ENCODE measurements around the gene ARG2. TPM values are rescaled to one million over a fixed set of nuclear protein-coding genes. Genes with fewer than 3 reads are reported as not detected.
A peak's percentile ranks its signal among the peaks of the same experiment; 100 is the strongest.

Gene ARG2
- total RNA-seq, 2 donors from 2014 or later, result 2.8 to 12.5 TPM

DNA sequence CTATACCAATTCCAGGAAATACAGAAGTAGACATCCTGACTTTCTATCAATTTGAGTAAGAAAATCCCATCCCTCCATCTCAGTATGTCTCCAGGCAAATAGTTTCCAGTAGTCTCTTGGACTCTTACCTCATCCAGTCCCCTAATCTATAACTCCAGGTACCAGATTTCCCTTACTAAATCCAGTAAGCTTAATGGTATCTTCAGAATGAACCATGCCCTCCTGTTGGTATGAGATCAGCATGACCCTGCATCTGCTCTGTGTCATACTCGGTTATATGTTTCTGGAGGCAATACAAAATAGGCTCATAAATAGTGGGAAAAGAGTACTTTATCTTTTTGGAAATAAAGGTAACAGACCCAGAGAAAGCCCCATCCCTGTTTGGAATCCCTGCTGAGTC is 38.1 kb upstream of the ARG2 start:
- DNase-seq (ENCODE audit: low spot score) (no peak), ATAC-seq (ENCODE audit: insufficient number of reproducible peaks, low FRiP score, low read depth) (no peak)
- no peaks in the 10 kb centered on the region for H3K9me3 ChIP-seq
- TF ChIP-seq, protein P1, sequence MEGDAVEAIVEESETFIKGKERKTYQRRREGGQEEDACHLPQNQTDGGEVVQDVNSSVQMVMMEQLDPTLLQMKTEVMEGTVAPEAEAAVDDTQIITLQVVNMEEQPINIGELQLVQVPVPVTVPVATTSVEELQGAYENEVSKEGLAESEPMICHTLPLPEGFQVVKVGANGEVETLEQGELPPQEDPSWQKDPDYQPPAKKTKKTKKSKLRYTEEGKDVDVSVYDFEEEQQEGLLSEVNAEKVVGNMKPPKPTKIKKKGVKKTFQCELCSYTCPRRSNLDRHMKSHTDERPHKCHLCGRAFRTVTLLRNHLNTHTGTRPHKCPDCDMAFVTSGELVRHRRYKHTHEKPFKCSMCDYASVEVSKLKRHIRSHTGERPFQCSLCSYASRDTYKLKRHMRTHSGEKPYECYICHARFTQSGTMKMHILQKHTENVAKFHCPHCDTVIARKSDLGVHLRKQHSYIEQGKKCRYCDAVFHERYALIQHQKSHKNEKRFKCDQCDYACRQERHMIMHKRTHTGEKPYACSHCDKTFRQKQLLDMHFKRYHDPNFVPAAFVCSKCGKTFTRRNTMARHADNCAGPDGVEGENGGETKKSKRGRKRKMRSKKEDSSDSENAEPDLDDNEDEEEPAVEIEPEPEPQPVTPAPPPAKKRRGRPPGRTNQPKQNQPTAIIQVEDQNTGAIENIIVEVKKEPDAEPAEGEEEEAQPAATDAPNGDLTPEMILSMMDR (IDR thresholded peaks at IDR 0.05), result no peak
- H3K27me3 ChIP-seq (replicated peaks; ENCODE audit: insufficient read depth), result no peaks in the 10 kb centered on the region
- H3K27ac ChIP-seq, result no peak overlapping the region
- no peaks in the 10 kb centered on the region for H3K4me1 ChIP-seq (ENCODE audit: control insufficient read depth in 1 of 2, low read depth in 2 of 2)
- peaks cover 5% of the 10 kb centered on the region for H3K36me3 ChIP-seq
- no peak overlapping the region for H3K4me3 ChIP-seq

DNA sequence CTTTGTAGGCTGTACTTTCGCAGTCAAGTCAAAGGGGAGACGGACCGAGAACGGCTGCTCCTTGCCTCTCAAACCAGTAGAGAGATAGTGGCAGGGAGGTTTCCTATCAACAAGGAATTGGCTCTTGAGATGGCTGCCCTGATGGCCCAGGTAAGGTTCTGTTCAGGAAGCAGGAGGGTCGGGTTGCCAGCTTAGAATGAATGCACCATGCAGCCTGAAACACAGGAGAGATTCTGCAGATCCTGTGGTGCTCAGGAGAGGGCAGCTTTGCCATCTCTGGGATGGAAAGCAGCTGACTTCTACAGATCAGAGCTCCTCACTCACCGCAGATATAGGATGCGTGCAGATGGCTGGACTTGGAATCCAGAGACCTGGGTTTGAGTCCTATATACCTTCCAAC is 37.7 kb upstream of the ARG2 start:
- ATAC-seq (ENCODE audit: insufficient number of reproducible peaks, low FRiP score, low read depth) (no peak), DNase-seq (ENCODE audit: low spot score) (no peak)
- Histone ChIP-seq H3K4me1 (ENCODE audit: control insufficient read depth in 1 of 2, low read depth in 2 of 2) (no peaks in the 10 kb centered on the region), H3K36me3 (peaks cover 5% of the 10 kb centered on the region), H3K27me3 (replicated peaks; ENCODE audit: insufficient read depth) (no peaks in the 10 kb centered on the region), H3K27ac (no peak overlapping the region), H3K9me3 (no peaks in the 10 kb centered on the region), H3K4me3 (no peak overlapping the region)
- TF ChIP-seq, protein P1 (IDR thresholded peaks at IDR 0.05), result no peak

DNA sequence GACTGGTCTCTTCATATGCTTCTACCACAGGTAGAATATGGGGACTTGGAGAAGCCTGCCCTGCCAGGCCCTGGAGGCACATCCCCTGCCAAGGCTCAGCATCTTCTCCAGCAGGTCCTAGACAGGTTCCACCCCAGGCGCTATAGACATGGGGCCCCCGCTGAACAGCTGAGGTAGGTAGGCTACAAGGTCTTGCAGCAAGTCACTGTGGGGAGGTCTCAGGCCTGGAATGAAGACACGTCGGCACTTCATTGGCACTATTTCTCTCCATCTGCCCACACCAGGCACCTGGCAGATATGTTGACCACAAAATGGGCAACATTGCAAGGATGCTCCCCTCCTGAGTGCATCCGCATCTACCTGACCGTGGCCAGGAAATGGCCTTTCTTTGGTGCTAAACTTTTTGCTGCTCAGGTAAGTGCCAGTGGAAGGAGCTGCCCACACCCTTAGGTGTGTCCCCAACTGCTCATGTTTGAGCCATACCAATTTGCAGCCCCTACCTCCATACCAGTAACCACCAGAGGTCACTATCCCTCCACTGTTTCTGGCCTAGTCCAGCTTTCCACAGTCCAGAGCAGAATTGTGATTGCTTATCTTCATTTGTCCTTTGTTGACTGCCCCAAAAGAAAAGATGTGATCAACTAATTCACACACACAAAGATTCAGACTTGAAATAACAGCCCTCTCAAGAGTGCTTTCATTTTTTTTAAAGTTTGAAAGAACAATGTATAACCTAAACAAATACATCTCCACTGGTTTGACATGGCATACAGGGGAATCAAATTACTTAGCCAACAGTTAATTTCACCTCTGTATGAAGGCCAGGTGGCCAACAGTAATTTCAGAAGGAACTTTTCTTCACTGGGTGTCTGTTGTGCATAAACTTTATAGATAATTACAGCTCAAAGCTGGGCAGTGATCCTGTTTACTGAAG is 35.7 kb upstream of the ARG2 start:
- DNase-seq (ENCODE audit: low spot score) (no peak), ATAC-seq (ENCODE audit: insufficient number of reproducible peaks, low FRiP score, low read depth) (no peak)
- Histone ChIP-seq H3K36me3 (peaks cover 8% of the 10 kb centered on the region), H3K27ac (no peak overlapping the region), H3K4me1 (ENCODE audit: control insufficient read depth in 1 of 2, low read depth in 2 of 2) (no peaks in the 10 kb centered on the region), H3K27me3 (replicated peaks; ENCODE audit: insufficient read depth) (no peaks in the 10 kb centered on the region), H3K4me3 (no peak overlapping the region), H3K9me3 (no peaks in the 10 kb centered on the region)
- TF ChIP-seq, protein P1 (IDR thresholded peaks at IDR 0.05), result peak; percentile 48

DNA sequence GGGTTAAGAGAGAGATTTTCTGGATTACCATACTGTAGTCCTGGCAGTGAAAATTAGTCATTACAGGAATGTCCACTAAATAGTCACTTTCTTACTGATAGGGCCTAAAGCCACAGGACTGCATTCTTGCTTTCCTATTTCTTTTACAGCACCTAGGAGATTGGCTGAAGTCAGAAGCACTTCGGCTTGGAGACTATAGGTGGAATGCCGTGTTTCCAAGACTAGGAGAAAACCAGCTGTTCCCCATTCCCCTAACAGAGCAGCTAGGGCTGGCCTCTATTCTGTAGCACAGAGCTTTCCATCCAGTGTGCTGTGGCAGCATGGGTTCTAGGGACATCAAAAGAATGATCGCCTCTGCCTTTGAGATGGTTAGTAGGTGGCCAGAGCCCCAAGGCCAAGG is 34.7 kb upstream of the ARG2 start:
- H3K36me3 ChIP-seq, result peaks cover 15% of the 10 kb centered on the region
- no peak overlapping the region for H3K4me3 ChIP-seq
- no peaks in the 10 kb centered on the region for H3K9me3 ChIP-seq
- no peaks in the 10 kb centered on the region for H3K4me1 ChIP-seq (ENCODE audit: control insufficient read depth in 1 of 2, low read depth in 2 of 2)
- no peak for DNase-seq (ENCODE audit: low spot score)
- no peaks in the 10 kb centered on the region for H3K27me3 ChIP-seq (replicated peaks; ENCODE audit: insufficient read depth)
- H3K27ac ChIP-seq, result no peak overlapping the region
- TF ChIP-seq, protein P1 (IDR thresholded peaks at IDR 0.05), result no peak
- no peak for ATAC-seq (ENCODE audit: insufficient number of reproducible peaks, low FRiP score, low read depth)

DNA sequence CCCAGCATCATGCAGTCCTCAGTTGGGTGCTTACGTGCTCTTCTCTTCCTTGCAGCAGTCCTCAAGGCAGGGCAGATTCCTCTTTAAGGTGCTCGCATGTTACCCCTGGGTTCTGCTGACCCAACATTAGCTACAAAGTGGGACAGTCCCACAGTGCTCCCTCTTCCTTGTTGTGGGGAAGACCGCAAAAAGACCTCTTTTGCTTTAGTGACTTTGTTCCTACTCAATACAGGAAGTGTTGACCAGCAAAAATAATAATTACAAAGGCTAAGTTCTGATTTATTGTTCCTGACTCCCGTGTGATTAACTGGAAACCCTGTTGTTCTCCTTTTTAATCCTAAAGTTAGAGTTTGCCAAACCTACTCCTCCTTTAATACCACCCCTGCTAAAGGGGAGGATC is 33.4 kb upstream of the ARG2 start:
- Histone ChIP-seq H3K27me3 (replicated peaks; ENCODE audit: insufficient read depth) (no peaks in the 10 kb centered on the region), H3K9me3 (no peaks in the 10 kb centered on the region), H3K4me1 (ENCODE audit: control insufficient read depth in 1 of 2, low read depth in 2 of 2) (no peaks in the 10 kb centered on the region), H3K27ac (no peak overlapping the region), H3K36me3 (peaks cover 16% of the 10 kb centered on the region), H3K4me3 (no peak overlapping the region)
- ATAC-seq (ENCODE audit: insufficient number of reproducible peaks, low FRiP score, low read depth) (no peak), DNase-seq (ENCODE audit: low spot score) (no peak)
- TF ChIP-seq, protein P1 (IDR thresholded peaks at IDR 0.05), result no peak
